Testis (tissue), 3 donors: Measurements from ENCODE around the gene TM4SF18. TPM values are rescaled to one million over a fixed set of nuclear protein-coding genes. Genes with fewer than 3 reads are reported as not detected.
A peak's percentile ranks its signal among the peaks of the same experiment; 100 is the strongest.

ENCODE experiments used
- DNase-seq: peaks from one replicate; pipeline ENCODE4 v3.0.0-alpha.2; 2019
- H3K27ac ChIP-seq, 2 donors: fragments of 200-600 bp; sonication (generic); one replicate each; pipeline ENCODE4 v1.5.1; 2019
- H3K27me3 ChIP-seq: fragments of 200-600 bp; sonication (generic); one replicate; pipeline ENCODE4 v1.5.1; 2019
- H3K36me3 ChIP-seq: fragments of 200-600 bp; sonication (generic); one replicate; pipeline ENCODE4 v1.5.1; 2017; ENCODE audit warnings: low read depth; ENCODE audit errors: missing control alignments
- H3K4me1 ChIP-seq: fragments of 200-600 bp; sonication (generic); one replicate; pipeline ENCODE4 v1.5.1; 2019
- H3K4me3 ChIP-seq, 2 donors: fragments of 200-600 bp; sonication (generic); one replicate each; pipeline ENCODE4 v1.5.1; 2017 to 2019
- H3K9me3 ChIP-seq: fragments of 200-600 bp; sonication (generic); one replicate; pipeline ENCODE4 v1.5.1; 2017
- POLR2A ChIP-seq: fragments of 450-650 bp; IDR thresholded peaks from one replicate; pipeline ENCODE4 v1.6.1; 2017; ENCODE audit warnings: antibody characterized with exemption, mild to moderate bottlenecking, moderate library complexity
- WGBS, 2 donors: methylation state at CpG; one replicate each; pipeline ENCODE4 v1.1.5; 2018; 5-methylcytosine and 5-hydroxymethylcytosine counted together
- intact Hi-C: fragments of 100-400 bp; cut with DNase I; formaldehyde crosslinking; loops from one replicate; pipeline ENCODE4 v1.15.1; 2023; ENCODE audit warnings: low total_unique reads
- polyA plus RNA-seq: library from polyadenylated mRNA; stranded (reverse); fragments of 350-450 nt; fragmentation: Illumina TruSeq; extraction: RNeasy Lipid Tissue Mini Kit (QIAGEN cat#74804); gene quantifications from one replicate; pipeline ENCODE4 v1.2.3, GENCODE V29; 2014; ENCODE audit warnings: low read depth, low replicate concordance; ENCODE audit not compliant: insufficient read depth
- total RNA-seq, 2 donors: library from RNA; depleted of rRNA; stranded (reverse); fragments of >200 nt; gene quantifications; one replicate each; pipeline ENCODE4 v1.2.3, GENCODE V29; 2016
- TF ChIP-seq, protein P1 (sequence below), 3 experiments: fragments of 450-650 bp in 2 of 3; fragments of 200-600 bp in 1 of 3; sonication (generic) in 1 of 3; IDR thresholded peaks; one replicate each; pipeline ENCODE4 v1.5.1; 2016 to 2019; ENCODE audit warnings: antibody characterized with exemption in 3 of 3, mild to moderate bottlenecking in 2 of 3, moderate library complexity in 1 of 3

Gene TM4SF18
- total and polyA plus RNA-seq, 3 donors from 2014 or later, result 1.2 to 4.2 (median 3.1) TPM

DNA sequence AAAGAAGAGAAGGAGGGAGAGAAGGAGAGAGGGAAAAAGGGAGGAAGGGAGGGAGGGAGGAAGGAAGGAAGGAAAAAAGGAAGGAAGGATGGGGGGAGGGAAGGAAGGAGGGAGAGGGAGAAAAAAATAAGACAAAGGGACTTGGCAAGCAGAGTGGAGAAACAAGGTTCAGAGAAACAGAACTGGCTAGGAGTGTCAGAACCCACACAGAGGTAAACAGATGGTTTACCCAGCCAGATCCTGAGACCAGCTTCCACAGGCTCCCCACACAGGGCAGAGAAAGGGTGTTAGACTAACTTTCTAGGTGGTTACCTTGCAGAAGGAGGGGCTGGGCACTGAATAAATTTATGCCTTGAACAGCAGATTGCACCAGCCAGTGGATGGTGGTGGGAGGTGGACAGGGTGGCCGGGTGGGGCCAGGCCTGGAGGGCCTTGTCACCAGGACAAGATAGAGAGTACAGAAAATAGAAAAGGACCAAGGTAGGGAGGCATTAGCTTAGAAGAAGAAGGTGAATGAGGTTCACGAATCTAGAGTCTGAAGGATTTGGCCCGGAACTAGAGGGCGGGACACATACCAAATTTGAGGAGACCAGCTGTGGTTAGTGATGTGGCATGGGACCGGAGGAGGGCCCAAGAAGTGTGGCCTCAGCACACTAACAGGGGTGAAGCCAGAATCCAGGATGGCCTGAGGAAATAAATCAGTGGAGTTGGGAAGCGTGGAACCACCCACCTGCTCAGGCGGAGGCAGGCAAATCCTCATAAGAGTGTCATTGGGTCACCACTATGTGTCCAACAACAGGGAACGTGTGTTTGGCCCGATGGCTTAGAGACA, 45.3 kb upstream of the TM4SF18 start:
- intact Hi-C loops, result no loop called here
- H3K27ac ChIP-seq, result peak overlapping the region in 1 of 2 donors; percentile 52
- H3K36me3 ChIP-seq, result no peaks in the 10 kb centered on the region
- H3K4me1 ChIP-seq, result peaks cover 9% of the 10 kb centered on the region
- H3K9me3 ChIP-seq, result no peaks in the 10 kb centered on the region
- H3K4me3 ChIP-seq, result no peak overlapping the region
- TF ChIP-seq POLR2A, result no peak
- TF ChIP-seq, protein P1, sequence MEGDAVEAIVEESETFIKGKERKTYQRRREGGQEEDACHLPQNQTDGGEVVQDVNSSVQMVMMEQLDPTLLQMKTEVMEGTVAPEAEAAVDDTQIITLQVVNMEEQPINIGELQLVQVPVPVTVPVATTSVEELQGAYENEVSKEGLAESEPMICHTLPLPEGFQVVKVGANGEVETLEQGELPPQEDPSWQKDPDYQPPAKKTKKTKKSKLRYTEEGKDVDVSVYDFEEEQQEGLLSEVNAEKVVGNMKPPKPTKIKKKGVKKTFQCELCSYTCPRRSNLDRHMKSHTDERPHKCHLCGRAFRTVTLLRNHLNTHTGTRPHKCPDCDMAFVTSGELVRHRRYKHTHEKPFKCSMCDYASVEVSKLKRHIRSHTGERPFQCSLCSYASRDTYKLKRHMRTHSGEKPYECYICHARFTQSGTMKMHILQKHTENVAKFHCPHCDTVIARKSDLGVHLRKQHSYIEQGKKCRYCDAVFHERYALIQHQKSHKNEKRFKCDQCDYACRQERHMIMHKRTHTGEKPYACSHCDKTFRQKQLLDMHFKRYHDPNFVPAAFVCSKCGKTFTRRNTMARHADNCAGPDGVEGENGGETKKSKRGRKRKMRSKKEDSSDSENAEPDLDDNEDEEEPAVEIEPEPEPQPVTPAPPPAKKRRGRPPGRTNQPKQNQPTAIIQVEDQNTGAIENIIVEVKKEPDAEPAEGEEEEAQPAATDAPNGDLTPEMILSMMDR (IDR thresholded peaks at IDR 0.05), result no peak
- DNase-seq, result no peak
- 83 to 88% methylated on average over 9 of the region's 9 CpGs for WGBS, 2 donors
- H3K27me3 ChIP-seq, result no peaks in the 10 kb centered on the region

DNA sequence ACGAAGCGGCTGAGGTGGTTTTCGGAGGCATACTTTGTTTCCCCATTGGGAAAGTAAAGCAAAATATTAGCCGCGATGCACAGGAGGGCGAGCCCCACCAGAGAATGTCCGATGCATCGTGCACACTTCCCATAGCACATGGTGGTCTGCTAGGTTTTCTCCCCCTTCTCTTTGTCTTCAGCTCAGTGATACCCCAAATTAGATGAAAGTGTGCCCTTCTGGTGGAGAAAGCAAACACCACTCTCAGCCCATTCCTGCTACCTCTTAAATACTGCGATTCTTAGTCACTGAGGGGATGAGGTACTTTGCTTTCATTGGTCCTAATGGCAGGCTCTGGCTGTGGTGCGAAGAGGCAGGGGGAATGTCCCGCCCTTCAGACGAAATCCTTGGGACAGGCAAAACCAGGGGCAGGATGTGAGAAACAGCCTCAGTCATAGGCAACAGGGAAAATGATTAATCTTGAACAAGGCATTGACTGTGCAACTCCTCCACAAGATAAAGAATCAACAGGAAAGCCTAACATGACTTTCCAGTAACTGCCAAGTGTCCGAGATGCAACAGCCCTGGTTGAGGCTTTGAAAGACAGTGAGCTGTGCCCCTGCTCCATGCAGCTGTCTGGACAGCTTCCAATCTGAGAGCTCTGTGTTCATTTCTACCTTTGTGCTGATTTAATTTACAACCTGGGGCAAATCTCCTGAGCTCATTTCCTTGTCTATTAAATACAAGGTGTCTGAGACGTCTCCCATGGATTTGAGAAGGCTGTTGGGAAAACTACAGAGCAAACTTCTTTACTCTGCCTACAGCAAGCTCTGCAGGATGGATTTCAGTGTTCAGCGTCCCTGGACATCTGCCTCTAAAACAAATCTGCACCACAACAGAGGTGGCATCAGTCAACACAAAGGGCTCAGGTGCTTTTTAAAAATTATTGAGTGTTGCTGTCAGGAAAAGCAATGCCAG, 44.2 kb upstream of the TM4SF18 start, which contains the start of gene TM4SF1:
TSS of gene TM4SF1 (minus strand) at position 242 of the 957 bp plus-strand sequence. CDS start at position 140, 102 bp downstream.
- TF ChIP-seq, protein P1 (IDR thresholded peaks at IDR 0.05), result no peak
- TF ChIP-seq POLR2A, result no peak
- Histone ChIP-seq H3K4me3 (peak within 1 kb of the TSS; percentile 27 to 56), H3K27ac (peak within 1 kb of the TSS; percentile 52 to 70), H3K9me3 (no peaks in the 10 kb centered on the region), H3K36me3 (no peaks in the 10 kb centered on the region), H3K4me1 (peaks cover 9% of the 10 kb centered on the region), H3K27me3 (no peaks in the 10 kb centered on the region)
- no peak for DNase-seq
- intact Hi-C loops, result no loop called here
- WGBS, 2 donors, result 35 to 37% methylated on average over 15 of the region's 15 CpGs

DNA sequence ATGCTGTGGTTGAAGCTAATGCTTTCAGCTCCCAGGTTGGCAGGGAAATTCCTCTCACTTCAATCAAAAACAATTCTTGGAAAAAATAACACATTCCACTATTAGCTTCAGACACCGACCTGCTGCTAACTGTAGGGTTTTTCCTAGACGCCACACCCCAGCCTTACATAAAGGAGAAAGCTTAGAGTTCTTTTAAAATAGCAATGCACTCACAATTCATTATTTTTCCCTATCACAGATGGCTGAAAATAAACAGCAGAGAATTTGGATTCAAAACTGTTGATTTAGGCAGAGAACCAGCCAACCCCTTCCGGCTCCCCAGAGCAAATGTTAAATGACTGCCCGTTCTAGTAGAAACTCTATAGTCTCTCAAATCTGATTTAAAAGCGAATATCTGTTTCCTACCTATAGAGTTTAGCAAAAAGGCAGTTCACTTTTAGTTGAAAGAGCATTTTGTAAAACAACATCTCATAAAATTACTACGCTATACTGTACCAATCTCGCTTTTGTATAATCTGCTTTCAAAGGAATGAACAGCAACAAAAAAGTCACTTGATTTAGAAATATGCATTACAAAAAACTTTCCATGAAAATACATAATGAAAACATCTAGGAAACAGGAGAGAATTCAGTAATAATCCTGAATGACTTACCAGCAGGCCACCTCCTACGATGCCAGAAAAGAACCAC, 43.4 kb upstream of the TM4SF18 start:
- H3K27ac ChIP-seq, result peak overlapping the region; percentile 52 to 70
- no peaks in the 10 kb centered on the region for H3K27me3 ChIP-seq
- H3K4me1 ChIP-seq, result peaks cover 3% of the 10 kb centered on the region
- TF ChIP-seq, protein P1 (IDR thresholded peaks at IDR 0.05), result no peak
- TF ChIP-seq POLR2A, result no peak
- 40 to 47% methylated on average over 8 of the region's 8 CpGs for WGBS, 2 donors
- DNase-seq, result no peak
- H3K4me3 ChIP-seq, result peak overlapping the region; percentile 27 to 56
- intact Hi-C loops, result no loop called here
- no peaks in the 10 kb centered on the region for H3K9me3 ChIP-seq
- H3K36me3 ChIP-seq, result no peaks in the 10 kb centered on the region

DNA sequence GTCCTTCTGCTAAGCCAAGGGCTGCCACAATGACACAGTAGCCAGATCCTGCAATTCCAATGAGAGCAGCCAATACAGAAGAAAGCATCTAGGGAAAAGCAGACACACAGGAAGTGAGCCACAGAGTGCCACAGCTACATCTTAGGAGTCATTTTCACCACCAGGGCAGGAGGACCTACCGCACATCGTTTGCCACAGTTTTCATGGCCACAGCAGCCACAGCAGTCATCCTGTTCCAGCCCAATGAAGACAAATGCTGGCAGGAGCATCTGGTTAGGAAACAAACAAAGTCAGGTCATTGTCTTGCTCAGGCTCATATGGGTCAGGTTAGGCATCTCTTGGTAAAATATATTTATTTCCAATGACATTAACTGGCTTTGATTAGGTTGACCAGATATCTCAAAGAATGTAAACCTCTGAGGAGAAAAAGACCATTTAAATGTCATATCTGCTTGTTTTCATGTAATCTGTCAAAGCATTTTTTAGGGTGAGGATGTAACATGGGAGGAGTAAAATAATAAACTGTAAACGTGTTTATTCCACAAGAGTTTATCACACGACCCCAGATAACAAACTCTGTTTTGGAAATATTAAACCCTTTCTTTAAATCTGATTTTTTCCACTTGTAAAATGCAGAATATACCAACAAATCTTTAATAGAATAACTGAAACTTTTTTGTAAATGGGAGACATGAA, 42.2 kb upstream of the TM4SF18 start:
- peaks cover 7% of the 10 kb centered on the region for H3K4me1 ChIP-seq
- H3K27me3 ChIP-seq, result no peaks in the 10 kb centered on the region
- no peaks in the 10 kb centered on the region for H3K36me3 ChIP-seq
- DNase-seq, result no peak
- no peak for TF ChIP-seq POLR2A
- TF ChIP-seq, protein P1 (IDR thresholded peaks at IDR 0.05), result no peak
- 46 to 56% methylated on average over 4 of the region's 4 CpGs for WGBS, 2 donors
- H3K9me3 ChIP-seq, result no peaks in the 10 kb centered on the region
- peak overlapping the region in 1 of 2 donors; percentile 52 for H3K27ac ChIP-seq
- H3K4me3 ChIP-seq, result peak overlapping the region; percentile 27 to 56
- intact Hi-C loops, result no loop called here
